Heart left ventricle (tissue), 16 donors: ENCODE results near the gene HBE1. TPM values are rescaled to one million over a fixed set of nuclear protein-coding genes. Genes with fewer than 3 reads are reported as not detected.

ENCODE experiments used
- ATAC-seq, 4 donors: fragments of 200-7000 bp; cut with Tn5 transposase; one replicate each; pipeline ENCODE4 v1.9.1; 2020 to 2022; ENCODE audit warnings: moderate library complexity in 4 of 4, mild to moderate bottlenecking in 3 of 4, moderate number of reproducible peaks in 1 of 4
- DNase-seq, 5 donors: peaks; one replicate each; pipeline ENCODE4 v3.0.0-alpha.2; 2020
- H3K27ac ChIP-seq, 12 donors: fragments of 200-600 bp; sonication (generic) in 4 of 12; one replicate each; pipeline versions ENCODE4 v1.5.0 to v1.8.0; 2016 to 2022; ENCODE audit warnings: mild to moderate bottlenecking in 2 of 12
- H3K27me3 ChIP-seq, 9 donors: fragments of 200-600 bp; sonication (generic) in 2 of 9; one replicate each; pipeline versions ENCODE4 v1.5.1 to v1.8.0; 2016 to 2022; ENCODE audit warnings: mild to moderate bottlenecking in 3 of 9
- H3K36me3 ChIP-seq, 9 donors: fragments of 200-600 bp; sonication (generic) in 2 of 9; one replicate each; pipeline versions ENCODE4 v1.5.0 to v1.8.0; 2018 to 2022; ENCODE audit warnings: mild to moderate bottlenecking in 2 of 9
- H3K4me1 ChIP-seq, 12 donors: fragments of 200-600 bp; sonication (generic) in 4 of 12; one replicate each; pipeline versions ENCODE4 v1.5.0 to v1.8.0; 2016 to 2022; ENCODE audit warnings: mild to moderate bottlenecking in 3 of 12
- H3K4me3 ChIP-seq, 12 donors: fragments of 200-600 bp; sonication (generic) in 4 of 12; one replicate each; pipeline versions ENCODE4 v1.5.0 to v1.8.0; 2017 to 2022; ENCODE audit warnings: mild to moderate bottlenecking in 9 of 12, moderate library complexity in 4 of 12
- H3K9me3 ChIP-seq, 12 donors: fragments of 200-600 bp; sonication (generic) in 4 of 12; one replicate each; pipeline versions ENCODE4 v1.5.0 to v1.8.0; 2016 to 2022; ENCODE audit warnings: mild to moderate bottlenecking in 1 of 12
- POLR2A ChIP-seq, 2 donors: fragments of 450-650 bp; IDR thresholded peaks; one replicate each; pipeline ENCODE4 v1.6.1; 2017; ENCODE audit warnings: antibody characterized with exemption in 2 of 2, mild to moderate bottlenecking in 2 of 2, moderate library complexity in 2 of 2
- WGBS, 4 donors: extraction: QIAGEN DNeasy Blood & Tissue Kit in 2 of 4; methylation state at CpG; one replicate each; pipeline versions ENCODE4 v1.1.5 to v1.1.7; 2013 to 2018; 5-methylcytosine and 5-hydroxymethylcytosine counted together
- intact Hi-C, 10 donors: fragments of 100-400 bp; cut with DNase I; formaldehyde crosslinking; loops; one replicate each; pipeline versions ENCODE4 v1.11.1 to v1.14.2; 2022
- polyA plus RNA-seq, 2 donors: library from polyadenylated mRNA; stranded (reverse); fragments of 200-250 nt; gene quantifications; one replicate each; pipeline ENCODE4 v1.2.3, GENCODE V29; 2013
- total RNA-seq, 9 donors: library from RNA; depleted of rRNA in 2 of 9; stranded (reverse); fragments of >200 nt in 2 of 9; fragmentation: NEBNext Ultra II Directional in 3 of 9; extraction: Animal tissue kit (Norgen Biotek cat#: 25700) in 3 of 9; gene quantifications; one replicate each; pipeline versions ENCODE4 v1.1.0 to v1.2.4, GENCODE V29; 2016 to 2023
- TF ChIP-seq, protein P1 (sequence below), 12 donors: fragments of 200-600 bp; sonication (generic) in 4 of 12; IDR thresholded peaks; one replicate each; pipeline versions ENCODE4 v1.5.0 to v1.8.0; 2018 to 2022; ENCODE audit warnings: antibody characterized with exemption in 12 of 12, mild to moderate bottlenecking in 5 of 12
- donor health status: ischemic (EF 13 %, LVEDD 7.1; RV severe dilation, severe dysfunction).
- donor health status: healthy with polysubstance abuse.
- donor health status: DM: no; HTN: yes; CAD: no.
- donor health status: DM: no; HTN: no; CAD: no.
- donor health status: ischemic (EF 25% LVEDD 6.9; RV normal size, moderate dysfunction).
- donor health status: ischemic (EF 25% LVEDD 5.7; RV mildly dilated, moderate dysfunction).
- donor health status: healthy.
- donor health status: DM: yes; HTN: yes; CAD: no.
- donor health status: ischemic (EF 35%, LVEDD 5.7; RV mildly dilated, moderate dysfunction).
- donor health status: nonischemic (EF 11% LVEDD 7.7; RV severe dilation, severe dysfunction).
- donor health status: DM: yes; HTN: yes; CAD: no.
- donor health status: PGD.
- donor health status: ischemic (EF 29% LVEDD 5.4; RV normal size, mild dysfunction).
- donor health status: nonischemic (EF 23%, LVEDD 6.1; RV moderate dilation, normal function).

Gene HBE1
- total and polyA plus RNA-seq, 11 donors: not detected

DNA sequence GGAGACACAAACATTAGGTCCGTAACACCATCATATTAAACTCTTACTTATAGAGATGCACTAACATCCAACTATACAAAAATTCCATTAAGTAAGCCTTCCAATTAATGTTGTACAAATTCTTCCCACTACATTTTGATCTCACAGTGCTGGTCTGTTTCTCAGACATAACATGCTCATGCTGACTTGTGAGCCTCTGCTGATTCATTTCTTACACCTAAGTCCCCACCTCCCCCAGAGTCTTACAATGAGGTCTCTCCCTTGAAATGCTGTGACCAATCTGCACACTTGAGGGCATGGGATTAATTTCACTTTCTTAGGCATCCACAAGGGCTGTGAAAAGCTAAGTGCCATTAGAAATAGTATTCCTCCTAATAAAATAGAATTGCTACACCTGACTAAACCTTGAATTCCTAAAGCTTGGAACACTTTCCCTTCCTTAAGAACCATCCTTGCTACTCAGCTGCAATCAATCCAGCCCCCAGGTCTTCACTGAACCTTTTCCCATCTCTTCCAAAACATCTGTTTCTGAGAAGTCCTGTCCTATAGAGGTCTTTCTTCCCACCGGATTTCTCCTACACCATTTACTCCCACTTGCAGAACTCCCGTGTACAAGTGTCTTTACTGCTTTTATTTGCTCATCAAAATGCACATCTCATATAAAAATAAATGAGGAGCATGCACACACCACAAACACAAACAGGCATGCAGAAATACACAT is 22.1 kb downstream of the HBE1 start:
- WGBS, 4 donors: 75 to 82% (median 78%) methylated on average over 3 of the region's 3 CpGs
- no peak for ATAC-seq
- Histone ChIP-seq H3K36me3 (no peaks in the 10 kb centered on the region), H3K27ac (no peak overlapping the region), H3K4me1 (no peaks in the 10 kb centered on the region), H3K4me3 (no peak overlapping the region), H3K9me3 (no peaks in the 10 kb centered on the region), H3K27me3 (no peaks in the 10 kb centered on the region)
- TF ChIP-seq POLR2A (IDR thresholded peaks at IDR 0.05): no peak
- TF ChIP-seq, protein P1, sequence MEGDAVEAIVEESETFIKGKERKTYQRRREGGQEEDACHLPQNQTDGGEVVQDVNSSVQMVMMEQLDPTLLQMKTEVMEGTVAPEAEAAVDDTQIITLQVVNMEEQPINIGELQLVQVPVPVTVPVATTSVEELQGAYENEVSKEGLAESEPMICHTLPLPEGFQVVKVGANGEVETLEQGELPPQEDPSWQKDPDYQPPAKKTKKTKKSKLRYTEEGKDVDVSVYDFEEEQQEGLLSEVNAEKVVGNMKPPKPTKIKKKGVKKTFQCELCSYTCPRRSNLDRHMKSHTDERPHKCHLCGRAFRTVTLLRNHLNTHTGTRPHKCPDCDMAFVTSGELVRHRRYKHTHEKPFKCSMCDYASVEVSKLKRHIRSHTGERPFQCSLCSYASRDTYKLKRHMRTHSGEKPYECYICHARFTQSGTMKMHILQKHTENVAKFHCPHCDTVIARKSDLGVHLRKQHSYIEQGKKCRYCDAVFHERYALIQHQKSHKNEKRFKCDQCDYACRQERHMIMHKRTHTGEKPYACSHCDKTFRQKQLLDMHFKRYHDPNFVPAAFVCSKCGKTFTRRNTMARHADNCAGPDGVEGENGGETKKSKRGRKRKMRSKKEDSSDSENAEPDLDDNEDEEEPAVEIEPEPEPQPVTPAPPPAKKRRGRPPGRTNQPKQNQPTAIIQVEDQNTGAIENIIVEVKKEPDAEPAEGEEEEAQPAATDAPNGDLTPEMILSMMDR (IDR thresholded peaks at IDR 0.05): no peak
- intact Hi-C loops: no loop called here
- no peak for DNase-seq

- H3K4me1 ChIP-seq: no peaks in the 10 kb centered on the region
- H3K27me3 ChIP-seq: no peaks in the 10 kb centered on the region
- 64 to 70% (median 68%) methylated on average over 6 of the region's 6 CpGs for WGBS, 4 donors
- H3K9me3 ChIP-seq: no peaks in the 10 kb centered on the region
- DNase-seq (no peak), ATAC-seq (no peak)
- no peak overlapping the region for H3K27ac ChIP-seq
- no peak overlapping the region for H3K4me3 ChIP-seq
- TF ChIP-seq POLR2A (IDR thresholded peaks at IDR 0.05): no peak
- TF ChIP-seq, protein P1 (IDR thresholded peaks at IDR 0.05): no peak
- intact Hi-C loops: no loop called here
- H3K36me3 ChIP-seq: no peaks in the 10 kb centered on the region
These were observed 22.8 kb downstream of the HBE1 start for GRCh38 chr11:5246772-5247471.

DNA sequence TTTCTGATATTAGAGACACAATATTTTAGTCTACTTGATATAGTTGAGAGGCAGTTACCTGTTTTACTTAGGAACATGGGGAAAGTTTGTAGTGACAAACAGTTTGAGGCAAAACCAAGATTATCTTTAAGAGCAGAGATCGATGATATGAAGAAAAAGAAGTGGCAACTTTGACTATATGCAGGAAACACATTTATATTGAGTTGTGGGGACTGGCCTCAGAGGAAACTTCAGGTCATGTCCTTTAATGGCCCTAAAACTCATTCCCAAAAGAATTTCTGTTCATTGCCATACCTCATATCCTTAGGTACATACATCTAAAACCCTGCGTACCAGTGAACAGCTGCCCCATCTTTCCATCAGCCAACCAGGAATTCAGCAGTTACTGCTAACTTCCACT is 24.6 kb downstream of the HBE1 start:
- ATAC-seq (no peak), DNase-seq (no peak)
- no peak overlapping the region for H3K4me3 ChIP-seq
- WGBS, 4 donors: 64 to 79% (median 75%) methylated on average over 2 of the region's 2 CpGs
- no peaks in the 10 kb centered on the region for H3K4me1 ChIP-seq
- no peaks in the 10 kb centered on the region for H3K36me3 ChIP-seq
- H3K27ac ChIP-seq: no peak overlapping the region
- intact Hi-C loops: no loop called here
- H3K9me3 ChIP-seq: no peaks in the 10 kb centered on the region
- TF ChIP-seq, protein P1 (IDR thresholded peaks at IDR 0.05): no peak
- TF ChIP-seq POLR2A (IDR thresholded peaks at IDR 0.05): no peak
- no peaks in the 10 kb centered on the region for H3K27me3 ChIP-seq

GRCh38 chr11:5243816-5244180 is 25.9 kb downstream of the HBE1 start:
- no peak for DNase-seq
- WGBS, 4 donors: 80 to 83% (median 82%) methylated on average over 4 of the region's 4 CpGs
- Histone ChIP-seq H3K4me3 (no peak overlapping the region), H3K9me3 (no peaks in the 10 kb centered on the region), H3K36me3 (no peaks in the 10 kb centered on the region), H3K27me3 (no peaks in the 10 kb centered on the region), H3K27ac (no peak overlapping the region), H3K4me1 (no peaks in the 10 kb centered on the region)
- TF ChIP-seq, protein P1 (IDR thresholded peaks at IDR 0.05): no peak
- no peak for TF ChIP-seq POLR2A (IDR thresholded peaks at IDR 0.05)
- no peak for ATAC-seq
- intact Hi-C loops: no loop called here
